NCI-H345 treated with DMSO at 0.1 percent for 48 hours (cell line): ENCODE results near the gene PRIM2.
A peak's percentile ranks its signal among the peaks of the same experiment; 100 is the strongest.
"Not testable (repeated sequence)": the region's sequence is repeated elsewhere in the genome, so short reads cannot be mapped to it uniquely, and the experiment has no call there.

Source experiments
- DNase-seq: peaks from one replicate; lab custom pipeline; 2025; ENCODE audit not compliant: unreplicated experiment; lab: John Stamatoyannopoulos, UW

The PRIM2 gene

DNA sequence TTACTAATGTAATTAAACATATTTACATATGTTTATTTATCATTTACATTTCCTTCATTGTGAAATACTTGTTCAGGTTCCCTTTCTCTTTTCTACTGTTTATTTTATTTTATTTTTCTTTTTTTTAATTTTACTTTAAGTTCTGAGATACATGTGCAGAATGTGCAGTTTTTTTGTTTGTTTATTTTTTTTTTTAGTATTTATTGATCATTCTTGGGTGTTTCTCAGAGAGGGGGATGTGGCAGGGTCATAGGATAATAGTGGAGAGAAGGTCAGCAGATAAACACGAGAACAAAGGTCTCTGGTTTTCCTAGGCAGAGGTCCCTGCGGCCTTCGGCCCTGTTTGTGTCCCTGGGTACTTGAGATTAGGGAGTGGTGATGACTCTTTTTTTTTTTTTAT, 8.7 kb upstream of the PRIM2 start:
- DNase-seq, result not testable (repeated sequence)

DNA sequence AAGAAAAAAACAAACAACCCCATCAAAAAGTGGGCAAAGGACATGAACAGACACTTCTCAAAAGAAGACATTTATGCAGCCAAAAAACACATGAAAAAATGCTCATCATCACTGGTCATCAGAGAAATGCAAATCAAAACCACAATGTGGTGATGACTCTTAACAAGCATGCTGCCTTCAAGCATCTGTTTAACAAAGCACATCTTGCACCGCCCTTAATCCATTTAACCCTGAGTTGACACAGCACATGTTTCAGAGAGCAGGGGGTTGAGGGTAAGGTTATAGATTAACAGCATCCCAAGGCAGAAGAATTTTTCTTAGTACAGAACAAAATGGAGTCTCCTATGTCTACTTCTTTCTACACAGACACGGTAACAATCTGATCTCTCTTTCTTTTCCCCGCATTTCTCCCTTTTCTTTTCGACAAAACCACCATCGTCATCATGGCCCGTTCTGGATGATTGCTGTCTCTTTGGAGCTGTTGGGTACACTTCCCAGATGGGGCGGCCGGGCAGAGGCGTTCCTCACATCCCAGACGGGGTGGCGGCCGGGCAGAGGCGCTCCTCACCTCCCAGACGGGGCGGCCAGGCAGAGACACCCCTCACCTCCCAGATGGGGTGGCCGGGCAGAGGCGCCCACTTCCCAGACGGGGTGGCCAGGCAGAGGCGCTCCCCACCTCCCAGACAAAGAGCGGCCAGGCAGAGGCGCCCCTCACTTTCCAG, 7.2 kb upstream of the PRIM2 start:
- DNase-seq, result not testable (repeated sequence)

DNA sequence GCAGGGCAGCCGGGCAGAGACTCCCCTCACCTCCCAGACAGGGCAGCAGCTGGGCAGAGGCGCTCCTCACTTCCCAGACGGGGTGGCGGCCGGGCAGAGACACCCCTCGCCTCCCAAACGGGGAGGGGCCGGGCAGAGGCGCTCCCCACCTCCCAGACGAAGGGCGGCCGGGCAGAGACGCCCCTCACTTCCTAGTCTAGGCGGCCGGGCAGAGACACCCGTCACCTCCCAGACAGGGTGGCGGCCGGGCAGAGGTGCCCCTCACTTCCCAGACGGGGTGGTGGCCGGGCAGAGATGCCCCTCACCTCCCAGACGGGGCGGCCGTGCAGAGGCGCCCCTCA, 6.6 kb upstream of the PRIM2 start:
- DNase-seq, result no peak

DNA sequence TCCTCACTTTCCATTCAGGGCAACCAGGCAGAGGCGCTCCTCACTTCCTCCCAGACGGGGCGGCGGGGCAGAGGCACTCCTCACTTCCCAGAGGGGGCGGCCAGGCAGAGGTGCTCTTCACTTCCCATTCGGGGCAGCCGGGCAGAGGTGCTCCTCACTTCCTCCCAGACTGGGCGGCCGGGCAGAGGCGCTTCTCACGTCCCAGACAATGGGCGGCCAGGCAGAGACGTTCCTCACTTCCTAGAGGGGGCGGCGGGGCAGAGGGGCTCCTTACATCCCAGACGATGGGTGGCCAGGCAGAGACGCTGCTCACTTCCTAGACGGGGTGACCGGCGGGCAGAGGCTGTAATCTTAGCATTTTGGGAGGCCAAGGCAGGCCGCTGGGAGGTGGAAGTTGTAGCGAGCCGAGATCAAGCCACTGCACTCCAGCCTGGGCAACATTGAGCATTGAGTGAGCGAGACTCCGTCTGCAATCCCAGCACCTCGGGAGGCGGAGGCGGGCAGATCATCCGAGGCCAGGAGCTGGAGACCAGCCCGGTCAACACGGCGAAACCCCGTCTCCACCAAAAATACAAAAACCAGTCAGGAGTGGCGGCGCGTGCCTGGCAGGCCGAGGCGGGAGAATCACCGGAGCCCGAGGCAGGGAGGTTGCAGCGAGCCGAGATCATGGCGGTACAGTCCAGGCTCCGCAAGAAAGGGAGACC, 6.0 kb upstream of the PRIM2 start:
- DNase-seq, result not testable (repeated sequence)

DNA sequence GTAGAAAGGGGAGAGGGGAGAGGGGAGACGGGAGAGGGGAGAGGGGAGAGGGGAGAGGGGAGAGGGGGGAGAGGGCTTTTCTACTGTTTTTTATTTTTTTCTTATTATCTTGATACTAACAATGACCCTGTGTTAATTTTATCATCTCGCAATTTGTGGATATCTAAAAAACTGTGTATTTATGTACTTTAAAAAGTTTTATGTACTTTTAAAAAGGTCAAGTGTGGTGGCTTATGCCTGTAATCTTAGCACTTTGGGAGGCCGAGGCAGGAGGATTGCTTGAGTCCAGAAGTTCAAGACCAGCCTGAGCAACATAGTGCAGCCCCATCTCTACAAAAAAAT, 5.5 kb upstream of the PRIM2 start:
- DNase-seq, result no peak

DNA sequence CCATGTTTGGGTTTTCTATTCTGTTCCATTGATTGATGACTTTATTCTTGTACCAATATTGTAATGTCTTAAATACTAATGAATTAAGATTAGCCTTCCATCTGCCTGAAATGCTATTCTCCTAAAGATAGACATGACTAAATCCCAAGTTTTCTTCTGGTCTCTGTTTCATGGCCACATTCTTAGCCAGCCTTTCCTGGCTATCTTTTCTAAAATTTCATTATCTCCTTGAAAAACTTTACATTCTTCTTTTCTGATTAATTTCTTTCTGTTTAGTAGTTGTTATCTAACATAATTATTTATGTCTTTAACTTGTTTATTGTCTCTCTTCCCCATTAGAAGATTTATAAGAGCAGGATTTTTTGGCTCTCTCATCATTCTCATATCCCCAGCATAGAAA, 4.4 kb upstream of the PRIM2 start:
- no peak for DNase-seq

DNA sequence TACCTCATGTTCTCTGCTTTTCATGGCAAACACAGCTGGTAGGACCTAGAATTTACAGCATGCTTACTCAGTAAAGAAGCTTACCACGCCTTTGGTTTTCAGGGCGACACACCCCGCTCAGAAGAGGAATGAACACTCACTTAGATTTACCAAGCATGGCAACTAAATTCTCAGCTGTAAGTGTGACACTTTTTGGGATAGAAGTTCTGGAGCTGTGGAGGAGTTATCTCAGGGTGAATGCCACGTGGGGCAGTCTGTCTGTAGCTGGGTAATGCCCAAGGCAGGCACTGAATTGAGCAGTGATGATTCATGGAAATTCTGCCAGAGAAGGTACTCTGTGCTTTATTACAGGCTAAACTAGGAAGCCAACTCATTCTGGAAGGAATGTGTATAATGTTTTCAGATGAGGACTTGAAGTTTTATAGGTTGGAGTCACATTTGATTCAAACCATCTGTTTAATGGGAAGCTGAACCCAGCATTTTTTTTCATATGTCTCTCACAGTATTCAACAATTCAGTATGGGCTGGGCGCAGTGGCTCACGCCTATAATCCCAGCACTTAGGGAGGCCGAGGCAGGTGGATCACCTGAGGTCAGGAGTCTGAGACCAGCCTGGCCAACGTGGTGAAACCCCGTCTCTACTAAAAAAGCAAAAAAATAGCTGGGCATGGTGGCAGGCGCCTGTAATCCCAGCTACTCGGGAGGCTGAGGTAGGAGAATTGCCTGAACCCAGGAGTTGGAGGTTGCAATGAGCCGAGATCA, 3.5 kb upstream of the PRIM2 start:
- no peak for DNase-seq

DNA sequence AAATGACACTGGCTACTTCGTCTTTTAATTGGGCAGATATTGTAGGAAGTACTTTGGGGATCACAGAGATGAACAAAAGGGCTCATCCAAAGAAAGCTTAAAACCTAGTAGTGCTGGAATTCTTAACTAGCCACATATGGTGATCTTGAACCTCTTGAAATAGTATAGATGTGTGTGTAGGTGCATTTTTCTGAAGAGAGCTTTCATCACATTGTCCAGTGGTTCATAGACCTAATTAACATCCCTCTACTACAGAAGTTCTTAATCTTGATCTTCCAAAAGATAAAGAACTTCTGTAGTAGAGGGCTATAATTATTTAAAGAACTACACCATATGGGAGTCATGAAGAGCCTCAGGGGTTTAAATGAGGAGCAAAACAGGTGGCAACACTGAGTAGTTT, 2.3 kb upstream of the PRIM2 start:
- no peak for DNase-seq

DNA sequence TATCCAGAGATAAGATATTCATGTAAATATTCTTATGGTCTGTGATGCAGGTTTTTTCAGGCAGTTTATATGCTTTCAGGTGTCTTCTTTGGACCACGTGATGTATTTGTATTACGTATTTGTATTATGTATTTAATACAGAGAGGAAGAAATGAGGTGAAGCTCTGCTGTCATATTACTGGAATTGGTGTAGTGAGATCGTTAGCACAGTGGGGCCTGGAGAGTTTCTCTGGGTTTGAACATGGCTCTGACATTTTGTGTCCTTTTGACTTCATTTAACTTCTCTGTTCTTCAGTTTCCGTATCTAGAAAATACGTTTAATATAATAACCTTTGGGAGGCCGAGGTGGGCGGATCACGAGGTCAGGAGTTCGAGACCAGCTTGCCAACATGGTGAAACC, 1.6 kb upstream of the PRIM2 start:
- DNase-seq, result no peak

DNA sequence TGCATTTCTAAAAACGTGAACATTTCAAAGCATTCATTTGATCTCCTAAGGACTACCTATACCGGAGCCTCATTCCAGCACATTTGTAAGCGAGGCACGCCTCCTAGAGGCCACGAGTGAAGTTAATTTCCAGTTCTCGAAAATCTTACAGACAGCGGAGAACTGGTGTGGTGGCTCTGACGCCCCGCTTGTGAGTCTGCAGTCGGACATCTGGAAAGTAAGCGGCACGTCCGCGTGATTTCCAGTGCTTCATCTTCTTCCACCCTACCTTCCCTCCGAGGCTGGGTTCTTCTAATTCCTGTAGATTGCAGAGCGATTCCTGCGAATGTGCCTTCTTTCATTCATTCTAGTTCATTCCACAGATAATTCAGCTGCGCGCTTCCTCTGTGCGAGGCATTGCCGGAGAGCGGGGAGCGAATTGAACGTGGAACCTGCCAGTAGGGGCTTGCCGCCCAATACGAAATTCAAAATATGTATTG, 810 bp upstream of the PRIM2 start:
- DNase-seq, result peak; percentile 88

DNA sequence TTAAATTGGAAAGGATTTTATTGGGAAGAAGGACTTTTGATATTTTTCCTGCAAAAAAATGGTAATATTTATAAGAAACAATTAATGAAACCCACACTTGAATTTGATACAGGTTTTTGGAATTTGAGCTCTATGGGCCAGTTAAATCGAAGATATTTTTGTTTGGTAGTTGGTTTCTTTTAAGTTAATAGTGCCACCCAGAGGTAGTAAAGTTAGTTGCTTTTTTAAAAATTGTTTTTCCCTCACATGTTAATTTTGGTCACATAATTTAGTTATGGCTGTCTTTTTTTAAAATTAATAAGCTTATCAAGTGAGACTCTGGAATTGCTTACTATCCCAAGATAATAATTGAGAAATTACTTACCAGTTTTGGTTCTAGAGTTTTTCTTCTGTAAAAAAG, 7.1 kb downstream of the PRIM2 start:
- no peak for DNase-seq

DNA sequence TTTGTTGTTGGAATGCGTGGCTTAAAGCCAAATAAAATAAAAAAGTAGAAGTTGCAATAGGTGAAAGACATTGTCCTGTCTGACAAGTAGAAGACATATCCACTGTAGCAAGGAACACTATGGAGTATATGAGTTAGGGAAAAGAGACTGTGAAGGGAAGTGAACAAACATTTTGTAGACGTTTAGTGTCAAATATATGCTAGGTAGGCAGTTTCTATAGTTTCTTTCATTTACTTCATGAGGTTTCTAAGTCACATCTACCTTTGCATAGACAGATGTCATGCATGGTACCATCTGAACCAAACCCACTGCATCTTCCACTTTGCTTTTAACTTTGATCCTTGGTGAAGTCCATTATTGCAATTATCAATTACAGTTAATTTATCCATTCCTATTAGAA, 9.9 kb downstream of the PRIM2 start:
- DNase-seq, result no peak

DNA sequence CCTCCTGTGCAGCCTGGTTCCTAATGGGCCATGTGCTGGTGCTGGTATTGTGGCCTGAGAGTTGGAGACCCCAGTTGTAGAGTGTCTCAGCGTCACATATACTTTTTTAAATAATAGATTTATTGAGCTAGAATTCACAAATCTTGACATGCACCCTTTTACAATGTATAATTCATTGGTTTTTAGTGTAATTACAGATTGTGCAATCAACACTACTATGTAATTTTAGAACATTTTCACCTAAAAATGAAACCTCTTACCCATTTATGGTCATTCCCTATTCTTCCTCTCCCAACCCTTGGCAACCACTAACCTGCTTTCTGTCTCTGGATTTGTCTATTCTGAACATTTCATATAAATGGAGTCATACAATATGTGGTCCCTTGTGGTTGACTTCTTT, 10.6 kb downstream of the PRIM2 start:
- DNase-seq, result no peak

DNA sequence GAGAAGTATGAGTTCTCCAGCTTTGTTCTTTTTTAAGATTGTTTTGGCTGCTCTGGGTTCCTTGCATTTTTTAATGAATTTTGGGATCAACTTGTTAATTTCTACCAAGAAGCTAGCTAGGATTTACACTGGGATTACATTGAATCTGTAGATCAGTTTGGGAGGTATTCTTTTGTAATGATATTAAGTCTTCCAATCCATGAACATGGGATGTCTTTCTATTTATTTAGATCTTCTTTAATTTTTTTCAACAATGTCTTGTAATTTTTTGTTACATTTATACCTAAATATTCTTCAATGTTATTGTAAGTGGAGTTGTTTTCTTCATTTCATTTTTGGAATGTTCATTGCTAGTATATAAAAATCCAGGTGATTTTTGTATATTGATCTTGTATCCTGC, 12.5 kb downstream of the PRIM2 start:
- no peak for DNase-seq

DNA sequence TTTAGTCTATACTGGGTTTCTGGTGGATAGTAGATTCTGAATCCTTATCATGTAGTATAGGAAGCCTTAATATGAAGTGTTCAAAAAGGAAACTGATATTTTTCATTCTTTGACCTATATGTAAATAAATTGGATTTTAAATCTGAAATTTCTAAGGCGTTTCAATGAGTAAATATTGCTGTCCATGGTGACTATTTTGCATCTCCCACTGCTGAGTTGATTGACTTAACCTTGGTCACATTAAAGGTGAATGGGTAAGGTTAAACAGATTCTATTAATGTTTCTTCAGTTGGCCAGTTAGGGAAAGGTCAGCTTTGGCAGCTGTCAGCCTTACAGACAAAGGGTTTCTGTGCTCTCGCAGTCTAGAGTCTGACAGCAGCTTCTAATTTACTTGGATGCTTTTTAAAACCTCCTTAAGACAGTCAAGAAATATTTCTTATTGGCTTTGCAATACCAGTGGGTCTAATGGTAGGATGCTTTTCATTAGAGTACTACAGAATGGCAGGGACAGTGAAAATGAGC, 24.8 kb downstream of the PRIM2 start:
- DNase-seq, result no peak

DNA sequence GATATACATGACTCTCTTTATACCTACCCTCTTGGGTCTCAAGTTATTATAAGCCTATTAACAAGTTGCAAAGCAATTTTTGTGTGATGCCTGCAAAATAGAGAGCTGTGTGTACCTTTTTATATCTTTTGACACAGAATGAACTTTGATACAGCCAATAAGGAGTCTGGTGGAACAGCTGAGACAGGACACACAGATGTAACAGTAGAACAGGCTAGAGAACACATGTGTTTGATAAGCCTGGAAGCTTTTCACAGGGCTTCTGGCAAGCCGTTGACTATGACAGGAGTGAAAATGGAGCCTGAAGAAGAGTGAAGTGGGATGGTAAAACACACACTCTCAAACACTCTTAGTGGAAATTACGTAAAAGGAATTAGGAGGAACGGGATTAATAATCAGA, 25.9 kb downstream of the PRIM2 start:
- DNase-seq, result not testable (repeated sequence)

DNA sequence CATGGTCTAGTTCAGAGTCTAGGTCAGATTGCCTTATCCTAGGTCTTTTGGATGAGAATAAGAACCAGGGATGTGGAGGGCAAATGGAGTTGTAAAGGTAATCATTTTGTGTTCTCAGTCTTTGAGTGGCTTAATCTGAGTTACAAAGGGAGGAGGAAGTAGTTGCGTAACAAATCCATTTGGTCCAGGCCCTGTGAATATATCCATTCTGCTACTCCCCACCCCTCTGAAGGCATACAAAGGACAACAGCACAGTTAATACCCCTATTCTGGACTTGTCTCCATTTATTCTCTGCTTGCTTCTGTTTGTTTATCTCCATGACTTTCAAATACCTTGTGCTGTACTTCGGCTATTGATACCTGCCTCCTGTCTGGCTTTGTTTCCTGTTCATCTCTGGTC, 29.3 kb downstream of the PRIM2 start:
- DNase-seq, result not testable (repeated sequence)

DNA sequence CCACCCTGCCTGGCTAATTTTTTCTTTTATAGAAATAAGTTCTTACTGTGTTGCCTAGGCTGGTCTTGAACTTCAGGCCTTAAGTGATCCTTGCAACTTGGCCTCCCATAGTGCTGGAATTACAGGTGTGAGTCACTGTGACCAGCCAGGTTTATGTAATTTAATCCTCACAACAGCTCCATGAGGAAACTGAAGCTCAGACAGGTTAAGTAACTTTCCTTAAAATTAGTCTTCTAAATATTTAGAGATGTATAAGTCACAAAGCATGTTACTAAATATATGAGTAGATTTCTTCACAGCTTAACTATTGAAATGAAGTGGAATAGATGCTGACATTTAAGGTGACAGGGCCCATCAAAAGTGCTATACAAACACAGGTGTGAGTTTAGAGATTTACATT, 30.2 kb downstream of the PRIM2 start:
- not testable (repeated sequence) for DNase-seq

DNA sequence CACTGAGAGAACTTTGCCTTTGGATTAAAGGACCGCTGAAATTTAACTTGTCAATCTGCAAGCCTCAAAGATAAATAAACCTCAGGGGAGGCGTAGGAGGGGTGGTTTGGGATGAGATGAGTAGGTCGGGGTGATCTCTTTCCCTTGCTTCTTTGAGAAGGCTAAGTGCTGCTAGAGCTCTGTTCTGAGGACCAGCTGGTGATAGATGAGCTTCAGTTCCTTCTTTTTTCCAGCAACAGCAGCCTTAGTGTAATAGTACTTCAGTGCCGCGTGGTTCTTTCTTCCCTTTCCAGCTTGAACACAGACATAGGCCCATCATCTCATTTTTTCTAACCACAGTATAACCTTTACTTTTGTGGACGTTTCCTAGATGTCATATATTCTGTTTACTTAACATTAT, 33.0 kb downstream of the PRIM2 start:
- not testable (repeated sequence) for DNase-seq

DNA sequence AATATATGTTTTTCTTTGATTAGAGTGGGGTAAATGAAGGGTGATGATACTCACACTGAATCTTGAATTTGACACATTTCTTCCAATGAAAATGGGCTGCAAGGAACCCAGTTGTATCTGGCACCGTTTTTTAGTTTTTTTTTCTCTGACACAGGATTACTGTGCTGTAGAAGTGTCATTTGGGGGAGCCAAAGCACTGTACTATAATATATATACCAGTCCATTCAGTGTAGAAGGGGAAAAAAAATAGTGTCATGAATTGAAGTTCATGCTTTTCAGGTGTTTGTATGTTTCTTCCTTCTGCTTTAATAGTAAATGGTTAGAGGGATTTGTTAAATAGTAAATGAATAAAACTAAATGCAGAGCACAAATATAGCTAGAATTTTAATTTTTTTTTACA, 35.2 kb downstream of the PRIM2 start:
- DNase-seq, result not testable (repeated sequence)

DNA sequence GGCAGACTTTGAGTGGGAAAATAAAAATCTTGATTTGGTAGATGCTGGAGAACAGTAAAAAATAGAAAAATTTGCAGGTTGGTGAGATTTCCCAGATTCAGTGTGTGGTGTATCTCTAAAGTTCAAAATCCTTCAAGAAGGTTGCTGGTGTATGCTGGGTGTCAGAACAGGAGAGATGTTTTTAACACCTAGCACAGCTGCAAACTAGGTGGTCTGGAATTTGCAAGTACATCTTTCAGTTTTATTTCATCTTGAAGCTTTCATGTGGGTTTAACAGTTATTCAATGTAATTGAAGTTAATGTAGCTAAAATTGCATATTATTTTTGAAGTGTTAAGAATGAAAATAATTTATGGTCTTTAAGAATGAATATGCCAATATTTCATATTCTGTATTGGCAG, 40.9 kb downstream of the PRIM2 start:
- DNase-seq, result not testable (repeated sequence)

DNA sequence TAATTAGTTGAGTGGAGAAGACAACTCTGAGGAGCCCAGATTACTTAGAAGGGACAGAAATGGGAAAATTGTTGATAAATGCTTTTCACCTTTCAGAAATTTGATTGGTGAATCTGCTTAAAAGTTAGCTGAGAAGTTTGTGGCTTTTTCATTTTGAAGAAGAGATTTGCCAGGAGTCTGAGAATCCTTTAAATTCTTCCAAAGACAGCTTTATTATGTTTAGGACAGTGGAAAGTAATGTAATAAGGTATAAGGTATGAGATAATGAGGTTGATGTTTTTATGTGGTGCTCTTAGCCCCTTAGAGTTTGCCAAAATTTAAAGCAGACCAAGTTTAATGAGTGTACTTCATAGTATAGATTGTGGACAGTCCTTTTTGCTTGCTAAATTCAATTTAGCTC, 42.3 kb downstream of the PRIM2 start:
- not testable (repeated sequence) for DNase-seq
